Measurements from ENCODE around the gene UST.

Gene UST, protein sequence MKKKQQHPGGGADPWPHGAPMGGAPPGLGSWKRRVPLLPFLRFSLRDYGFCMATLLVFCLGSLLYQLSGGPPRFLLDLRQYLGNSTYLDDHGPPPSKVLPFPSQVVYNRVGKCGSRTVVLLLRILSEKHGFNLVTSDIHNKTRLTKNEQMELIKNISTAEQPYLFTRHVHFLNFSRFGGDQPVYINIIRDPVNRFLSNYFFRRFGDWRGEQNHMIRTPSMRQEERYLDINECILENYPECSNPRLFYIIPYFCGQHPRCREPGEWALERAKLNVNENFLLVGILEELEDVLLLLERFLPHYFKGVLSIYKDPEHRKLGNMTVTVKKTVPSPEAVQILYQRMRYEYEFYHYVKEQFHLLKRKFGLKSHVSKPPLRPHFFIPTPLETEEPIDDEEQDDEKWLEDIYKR

DNA sequence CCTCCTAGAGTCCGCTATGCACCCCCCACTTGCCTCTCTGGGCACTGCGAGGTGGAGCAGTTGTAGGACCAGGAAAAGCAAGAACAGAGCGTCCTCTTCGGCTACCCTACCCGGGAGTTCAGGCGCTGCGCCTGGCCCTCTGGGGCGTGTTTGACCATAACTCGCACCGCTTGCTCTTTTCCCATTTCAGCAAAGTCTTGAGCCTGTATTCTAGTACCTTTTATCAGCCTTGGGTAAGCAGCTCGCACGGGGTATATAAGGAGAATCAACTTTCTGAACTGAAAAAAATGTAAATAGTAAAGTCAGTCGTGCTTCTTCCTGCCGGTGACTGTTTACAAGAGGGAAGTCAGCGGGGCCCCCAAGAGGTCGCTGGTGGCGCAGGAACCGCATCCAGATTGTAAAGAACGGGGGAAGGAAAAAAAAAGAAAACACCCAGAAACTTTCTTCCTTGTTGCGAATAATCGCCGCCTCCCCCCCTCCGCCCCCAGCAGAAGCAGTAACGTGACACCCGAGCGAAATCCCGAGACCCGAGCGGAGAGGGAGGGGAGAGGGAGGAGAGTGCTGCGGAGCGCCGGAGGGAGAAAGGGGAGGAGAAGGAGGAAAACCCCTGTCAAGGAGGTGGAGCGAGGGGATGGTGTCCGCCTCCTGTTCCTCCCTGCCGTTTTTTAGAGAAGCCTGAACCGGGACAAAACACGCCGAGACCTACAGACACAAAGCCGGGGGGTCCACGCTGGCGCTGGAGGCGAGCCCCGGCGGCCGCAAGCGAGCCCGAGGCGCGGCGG, at the start of gene UST:
Gene UST, plus strand, starts transcription at position 668 of the 782 bp plus-strand sequence. CDS start 401 bp downstream, outside the sequence.
- DNase-seq = peak; percentile 88

- DNase-seq = no peak
Measured at GRCh38 chr6:148697895-148698440, 48.9 kb upstream of the UST start.

- no peak for DNase-seq
Measured at GRCh38 chr6:148698671-148699180, 48.1 kb upstream of the UST start.

- DNase-seq = no peak
Measured at GRCh38 chr6:148700047-148700715, 46.6 kb upstream of the UST start.

GRCh38 chr6:148700741-148701311, 46.0 kb upstream of the UST start:
- no peak for DNase-seq

DNA sequence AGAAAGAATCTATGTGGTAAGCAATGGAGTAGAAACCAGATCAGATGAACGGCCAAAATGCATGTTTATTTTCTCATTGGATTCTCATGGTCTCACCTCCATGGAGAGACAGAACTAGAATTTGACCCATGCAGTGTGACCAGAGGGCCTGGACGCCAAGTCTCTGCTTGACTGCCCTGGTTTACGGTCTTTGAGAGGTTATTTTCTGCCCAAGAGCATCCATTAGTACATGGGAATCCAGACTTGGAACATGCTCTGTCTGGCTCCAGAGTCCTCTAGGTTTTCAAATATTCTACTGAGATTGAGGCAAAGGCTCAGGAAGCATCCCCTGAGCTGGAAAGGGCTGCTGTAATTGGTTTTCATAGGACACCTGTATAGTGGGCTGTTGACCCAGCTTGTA, 45.5 kb upstream of the UST start:
- DNase-seq = no peak

DNA sequence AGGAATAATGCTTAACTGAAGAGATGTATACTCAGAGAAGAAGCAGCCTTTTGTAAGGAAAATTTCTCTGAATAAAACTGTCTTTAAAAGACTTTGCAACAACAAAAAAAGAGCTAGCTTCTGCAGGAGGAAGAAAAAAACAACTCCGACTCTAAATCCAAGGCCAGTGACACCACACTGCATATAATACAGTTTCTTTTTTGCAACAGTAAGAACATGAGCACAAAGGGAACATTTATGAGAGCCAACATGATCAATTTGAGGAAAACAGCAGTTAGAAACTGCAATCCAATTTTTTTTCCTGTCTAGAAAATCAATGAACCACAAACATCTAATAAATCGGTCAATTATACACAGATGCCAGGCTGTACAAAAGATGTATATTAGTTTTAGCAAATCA, 42.9 kb upstream of the UST start:
- no peak for DNase-seq

- DNase-seq = no peak
Measured at GRCh38 chr6:148704400-148705246, 42.2 kb upstream of the UST start.

DNA sequence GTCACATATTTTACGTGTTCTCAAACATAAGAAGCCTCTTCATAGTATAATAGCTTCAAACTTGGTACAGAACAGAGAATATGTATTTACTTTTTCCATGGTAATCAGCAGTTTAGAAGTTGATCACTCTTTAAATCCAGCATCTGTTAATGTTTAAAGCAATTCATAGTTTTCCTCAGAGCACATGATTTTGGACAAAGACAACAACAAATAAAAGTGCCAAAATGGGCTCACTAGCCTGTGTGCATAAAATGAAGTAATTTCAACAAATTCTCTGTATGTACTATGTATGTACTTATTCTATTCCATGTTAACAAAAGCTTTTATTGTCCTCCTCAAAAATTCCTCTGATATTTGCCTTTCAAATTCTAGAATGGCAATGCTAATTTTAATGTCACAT, 38.1 kb upstream of the UST start:
- no peak for DNase-seq

GRCh38 chr6:148709577-148709976, 37.3 kb upstream of the UST start:
- DNase-seq = no peak

DNA sequence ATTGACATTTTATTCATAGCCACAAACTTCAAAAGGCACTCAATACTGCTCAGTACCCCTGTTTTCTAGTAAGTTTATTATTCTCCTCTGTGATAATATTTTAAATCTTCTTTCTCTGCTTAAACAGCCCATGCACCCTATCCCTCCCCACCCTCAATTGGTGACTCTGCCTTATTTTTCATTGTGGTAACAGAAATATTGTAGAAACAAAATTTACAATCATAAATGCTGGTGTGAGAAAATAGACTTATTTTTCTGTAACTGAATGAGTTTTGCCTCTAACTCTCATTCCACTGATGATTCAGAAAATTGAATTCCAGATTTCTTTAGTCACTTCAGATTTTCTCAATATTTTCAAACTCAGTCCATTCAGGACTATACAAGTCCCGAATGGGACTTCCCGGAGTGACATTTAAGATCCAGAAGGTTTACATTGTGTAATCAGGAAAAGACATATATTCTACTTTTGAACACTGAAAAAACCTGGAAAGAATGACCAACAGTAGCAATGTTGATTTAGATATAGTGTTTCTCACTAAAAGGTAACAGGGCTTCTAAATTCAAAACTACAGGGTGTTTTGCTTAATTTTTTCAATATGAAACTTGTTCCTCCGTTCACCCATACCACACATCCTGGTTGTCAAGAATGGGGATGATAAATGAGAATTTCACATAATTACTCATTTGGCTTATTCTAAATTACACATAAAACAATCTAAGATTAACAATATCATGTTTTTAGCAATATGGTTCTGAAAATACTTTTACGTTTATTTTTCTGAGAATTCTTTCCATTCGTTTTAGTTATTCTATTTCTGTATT, 34.8 kb upstream of the UST start:
- DNase-seq = no peak

DNA sequence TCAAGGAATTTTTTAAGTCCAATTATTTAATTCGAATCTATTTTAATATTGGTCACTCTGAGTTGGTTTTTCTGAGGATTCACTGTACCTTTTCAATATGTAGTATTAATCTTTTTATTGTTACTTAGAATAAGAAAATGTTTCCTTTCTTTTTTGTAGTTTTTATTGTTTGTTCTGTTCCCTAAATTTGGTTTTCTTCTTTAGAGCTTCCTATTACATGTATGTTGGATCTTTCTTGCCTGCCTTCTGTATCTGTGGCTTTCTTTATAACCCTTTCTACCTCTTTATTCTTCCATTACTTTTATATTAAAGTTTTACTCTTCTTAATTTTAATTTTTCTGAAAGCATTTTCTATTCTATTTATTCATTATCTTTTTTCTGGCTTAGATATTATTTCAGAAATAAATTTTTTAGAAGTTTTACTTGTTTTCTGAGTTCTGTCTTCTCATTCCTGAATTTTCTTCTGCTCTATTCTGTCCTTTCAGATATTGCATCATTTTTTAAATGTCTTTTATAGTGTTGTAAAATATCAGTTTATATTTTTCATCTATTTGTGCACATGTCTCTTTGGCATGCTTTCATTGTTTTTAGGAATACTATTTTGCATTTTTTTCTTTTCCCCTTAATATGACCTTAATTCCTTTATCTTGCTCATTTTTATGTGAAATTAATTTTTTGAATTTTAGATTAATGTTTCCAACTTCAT, 33.6 kb upstream of the UST start:
- no peak for DNase-seq

- DNase-seq = no peak
Measured at GRCh38 chr6:148713921-148714320, 32.9 kb upstream of the UST start.

DNA sequence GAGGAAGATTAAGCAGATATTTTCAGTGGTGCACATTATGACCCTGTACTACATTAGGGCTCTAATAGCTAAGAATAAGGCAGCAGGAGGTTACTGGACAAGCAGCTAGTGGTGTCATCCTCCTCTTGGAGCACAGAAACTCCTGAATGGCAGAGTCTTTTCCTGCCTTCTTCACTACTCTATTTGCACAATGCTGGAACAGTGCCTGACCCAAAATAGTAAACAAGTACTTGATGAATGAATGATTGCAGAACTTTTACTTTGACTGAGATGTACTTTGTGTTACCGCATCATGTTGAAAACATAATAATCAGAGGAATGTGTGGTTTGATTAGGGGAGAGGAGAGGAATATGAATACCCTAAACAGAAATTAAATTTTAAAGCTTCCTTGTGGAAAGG, 30.0 kb upstream of the UST start:
- DNase-seq = no peak

DNA sequence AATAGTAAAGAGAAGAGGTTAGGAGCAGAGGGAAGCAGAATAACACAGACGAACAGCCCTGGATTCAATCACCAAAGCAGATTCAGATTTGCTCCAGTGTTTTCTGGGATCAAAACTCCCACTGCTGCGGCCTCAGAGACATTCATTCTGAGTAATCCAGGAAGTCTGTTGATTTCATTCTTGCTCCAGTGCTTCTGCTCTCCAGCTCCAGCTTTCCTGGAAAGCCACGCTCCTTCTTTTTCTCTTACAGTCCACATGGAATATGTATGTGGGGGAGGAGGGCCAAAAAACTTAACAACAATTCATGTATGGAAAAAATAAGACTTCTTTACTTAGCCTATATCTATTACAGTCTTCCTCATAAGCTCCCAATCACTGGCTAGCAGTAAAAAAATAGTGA, 26.4 kb upstream of the UST start:
- peak; percentile 56 for DNase-seq

GRCh38 chr6:148720897-148721296, 25.9 kb upstream of the UST start:
- DNase-seq = peak; percentile 22

- peak; percentile 63 for DNase-seq
Measured at GRCh38 chr6:148723484-148723883, 23.3 kb upstream of the UST start.

DNA sequence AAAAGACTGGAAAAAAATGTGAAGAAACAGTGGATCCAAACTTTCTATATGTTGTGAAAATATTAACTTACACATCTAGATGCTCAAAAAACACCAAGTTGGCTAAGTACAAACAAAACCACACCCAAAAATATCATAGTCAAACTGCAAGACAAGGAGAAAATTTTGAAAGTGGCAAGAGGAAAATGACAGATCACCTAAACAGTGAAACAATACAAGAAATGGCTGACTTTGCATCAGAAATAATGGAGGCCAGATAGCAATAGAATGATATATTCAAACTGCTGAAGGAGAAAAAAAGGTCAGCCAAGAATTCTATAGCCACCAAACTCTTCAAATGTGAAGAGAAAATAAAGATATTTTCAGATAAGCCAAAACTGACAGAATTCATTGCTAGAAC, 22.4 kb upstream of the UST start:
- DNase-seq = no peak

GRCh38 chr6:148727104-148727503, 19.7 kb upstream of the UST start:
- no peak for DNase-seq

GRCh38 chr6:148735989-148736388, 10.8 kb upstream of the UST start:
- no peak for DNase-seq
